MG63 (cell line): ENCODE measurements around the gene ADORA3. TPM values are rescaled to one million over a fixed set of nuclear protein-coding genes. Genes with fewer than 3 reads are reported as not detected.

ENCODE experiments used
- DNase-seq: peaks from one replicate; pipeline ENCODE4 v3.0.0-alpha.2; 2020
- H3K27me3 ChIP-seq: fragments of 250-450 bp; sonication (Bioruptor Pico); 2 replicates; pipeline ENCODE4 v1.5.1; 2020; ENCODE audit warnings: mild to moderate bottlenecking, moderate library complexity
- H3K36me3 ChIP-seq: fragments of 250-450 bp; sonication (Bioruptor Pico); 2 replicates; pipeline ENCODE4 v1.5.1; 2020; ENCODE audit warnings: mild to moderate bottlenecking, moderate library complexity
- H3K4me3 ChIP-seq: fragments of 250-450 bp; sonication (Bioruptor Pico); 2 replicates; pipeline ENCODE4 v1.5.1; 2020; ENCODE audit warnings: mild to moderate bottlenecking, moderate library complexity
- H3K9me3 ChIP-seq: fragments of 250-450 bp; sonication (Bioruptor Pico); 2 replicates; pipeline ENCODE4 v1.5.1; 2020; ENCODE audit warnings: mild to moderate bottlenecking, moderate library complexity
- total RNA-seq: library from RNA; depleted of rRNA; stranded (reverse); fragments of >200 nt; shearing (Covaris generic); gene quantifications from 2 replicates; pipeline ENCODE4 v1.2.3, GENCODE V29; 2014; ENCODE audit warnings: low replicate concordance

ADORA3 gene
- total RNA-seq, 1 experiment from 2014 or later = not detected

GRCh38 chr1:111512931-111513330 lies 9.5 kb upstream of the ADORA3 start:
- no peaks in the 10 kb centered on the region for H3K27me3 ChIP-seq
- H3K36me3 ChIP-seq = no peaks in the 10 kb centered on the region
- H3K4me3 ChIP-seq = no peak overlapping the region
- no peak for DNase-seq
- no peaks in the 10 kb centered on the region for H3K9me3 ChIP-seq

- no peak overlapping the region for H3K4me3 ChIP-seq
- H3K9me3 ChIP-seq = no peaks in the 10 kb centered on the region
- no peaks in the 10 kb centered on the region for H3K27me3 ChIP-seq
- H3K36me3 ChIP-seq = no peaks in the 10 kb centered on the region
- DNase-seq = no peak
Measured at GRCh38 chr1:111512132-111512889, 8.9 kb upstream of the ADORA3 start.

GRCh38 chr1:111511370-111511769 lies 7.9 kb upstream of the ADORA3 start:
- no peaks in the 10 kb centered on the region for H3K27me3 ChIP-seq
- no peak for DNase-seq
- no peaks in the 10 kb centered on the region for H3K36me3 ChIP-seq
- no peaks in the 10 kb centered on the region for H3K9me3 ChIP-seq
- H3K4me3 ChIP-seq = no peak overlapping the region

GRCh38 chr1:111509997-111510375 lies 6.6 kb upstream of the ADORA3 start:
- no peak for DNase-seq
- Histone ChIP-seq H3K27me3 (no peaks in the 10 kb centered on the region), H3K36me3 (no peaks in the 10 kb centered on the region), H3K4me3 (no peak overlapping the region), H3K9me3 (no peaks in the 10 kb centered on the region)

GRCh38 chr1:111507411-111508201 lies 4.2 kb upstream of the ADORA3 start:
- Histone ChIP-seq H3K9me3 (no peaks in the 10 kb centered on the region), H3K4me3 (no peak overlapping the region), H3K36me3 (no peaks in the 10 kb centered on the region), H3K27me3 (no peaks in the 10 kb centered on the region)
- DNase-seq = peak; percentile 31

GRCh38 chr1:111506561-111506960 lies 3.1 kb upstream of the ADORA3 start:
- Histone ChIP-seq H3K27me3 (no peaks in the 10 kb centered on the region), H3K4me3 (no peak overlapping the region), H3K9me3 (no peaks in the 10 kb centered on the region), H3K36me3 (no peaks in the 10 kb centered on the region)
- no peak for DNase-seq

- Histone ChIP-seq H3K4me3 (no peak overlapping the region), H3K9me3 (no peaks in the 10 kb centered on the region), H3K27me3 (no peaks in the 10 kb centered on the region), H3K36me3 (no peaks in the 10 kb centered on the region)
- DNase-seq = no peak
Measured at GRCh38 chr1:111505641-111506119, 2.2 kb upstream of the ADORA3 start.

GRCh38 chr1:111504097-111504496 lies 664 bp upstream of the ADORA3 start:
- no peak overlapping the region for H3K4me3 ChIP-seq
- H3K36me3 ChIP-seq = no peaks in the 10 kb centered on the region
- H3K27me3 ChIP-seq = 0 out of 2 replicates have a peak, but pooled peaks cover 2% of the 10 kb centered on the region
- no peak for DNase-seq
- no peaks in the 10 kb centered on the region for H3K9me3 ChIP-seq

- H3K36me3 ChIP-seq = no peaks in the 10 kb centered on the region
- 0 out of 2 replicates have a peak, but pooled peaks cover 5% of the 10 kb centered on the region for H3K27me3 ChIP-seq
- no peak overlapping the region for H3K4me3 ChIP-seq
- H3K9me3 ChIP-seq = 0 out of 2 replicates have a peak, but pooled peaks cover 3% of the 10 kb centered on the region
- DNase-seq = no peak
Measured at GRCh38 chr1:111501645-111502044, 1.8 kb downstream of the ADORA3 start.

GRCh38 chr1:111499026-111499785 lies 4.2 kb downstream of the ADORA3 start:
- no peak overlapping the region for H3K4me3 ChIP-seq
- H3K9me3 ChIP-seq = peaks cover 9% of the 10 kb centered on the region; the same call in 1 of the 2 replicates
- peaks cover 19% of the 10 kb centered on the region for H3K27me3 ChIP-seq
- DNase-seq = no peak
- no peaks in the 10 kb centered on the region for H3K36me3 ChIP-seq

GRCh38 chr1:111497592-111497991 lies 5.8 kb downstream of the ADORA3 start:
- Histone ChIP-seq H3K27me3 (peaks cover 19% of the 10 kb centered on the region), H3K9me3 (peaks cover 9% of the 10 kb centered on the region; the same call in 1 of the 2 replicates), H3K4me3 (no peak overlapping the region), H3K36me3 (no peaks in the 10 kb centered on the region)
- DNase-seq = no peak

GRCh38 chr1:111496398-111496797 lies 7.0 kb downstream of the ADORA3 start:
- peaks cover 9% of the 10 kb centered on the region; the same call in 1 of the 2 replicates for H3K9me3 ChIP-seq
- no peak overlapping the region for H3K4me3 ChIP-seq
- no peaks in the 10 kb centered on the region for H3K36me3 ChIP-seq
- no peak for DNase-seq
- H3K27me3 ChIP-seq = peaks cover 19% of the 10 kb centered on the region

- no peak for DNase-seq
- Histone ChIP-seq H3K27me3 (peaks cover 14% of the 10 kb centered on the region), H3K36me3 (no peaks in the 10 kb centered on the region), H3K9me3 (peaks cover 2% of the 10 kb centered on the region; the same call in 1 of the 2 replicates), H3K4me3 (no peak overlapping the region)
Measured at GRCh38 chr1:111491070-111491469, 12.4 kb downstream of the ADORA3 start.

GRCh38 chr1:111490220-111490619 lies 13.2 kb downstream of the ADORA3 start:
- H3K4me3 ChIP-seq = no peak overlapping the region
- no peaks in the 10 kb centered on the region; the same call in 1 of the 2 replicates for H3K9me3 ChIP-seq
- H3K36me3 ChIP-seq = no peaks in the 10 kb centered on the region
- no peak for DNase-seq
- peaks cover 6% of the 10 kb centered on the region for H3K27me3 ChIP-seq

- H3K27me3 ChIP-seq = peaks cover under 1% of the 10 kb centered on the region
- no peaks in the 10 kb centered on the region for H3K9me3 ChIP-seq
- H3K4me3 ChIP-seq = no peak overlapping the region
- H3K36me3 ChIP-seq = no peaks in the 10 kb centered on the region
- DNase-seq = no peak
Measured at GRCh38 chr1:111489604-111490003, 13.8 kb downstream of the ADORA3 start.

GRCh38 chr1:111488669-111489068 lies 14.8 kb downstream of the ADORA3 start:
- Histone ChIP-seq H3K9me3 (no peaks in the 10 kb centered on the region), H3K36me3 (no peaks in the 10 kb centered on the region), H3K4me3 (no peak overlapping the region), H3K27me3 (no peaks in the 10 kb centered on the region)
- no peak for DNase-seq

GRCh38 chr1:111487133-111487532 lies 16.3 kb downstream of the ADORA3 start:
- no peak for DNase-seq
- no peaks in the 10 kb centered on the region for H3K36me3 ChIP-seq
- no peaks in the 10 kb centered on the region for H3K9me3 ChIP-seq
- H3K4me3 ChIP-seq = no peak overlapping the region
- no peaks in the 10 kb centered on the region for H3K27me3 ChIP-seq
